Neuron (in vitro differentiated cells): ENCODE measurements around the gene CYP2B6.
"Not testable (repeated sequence)": the region's sequence is repeated elsewhere in the genome, so short reads cannot be mapped to it uniquely, and the experiment has no call there.

Experiments
- H2AFZ ChIP-seq: one replicate; pipeline ENCODE4 v1.6.1; 2013; ENCODE audit warnings: low read depth, mild to moderate bottlenecking, inconsistent platforms, low read length, moderate library complexity
- H3K27me3 ChIP-seq: one replicate; pipeline ENCODE4 v1.6.1; 2013; ENCODE audit warnings: low read length; ENCODE audit not compliant: insufficient read depth
- H3K36me3 ChIP-seq: one replicate; pipeline ENCODE4 v1.6.1; 2013; ENCODE audit warnings: low read length; ENCODE audit not compliant: insufficient read depth
- H3K4me1 ChIP-seq: one replicate; pipeline ENCODE4 v1.6.1; 2013; ENCODE audit warnings: low read length; ENCODE audit not compliant: insufficient read depth
- H3K4me3 ChIP-seq: 2 replicates; pipeline ENCODE4 v1.5.1; 2013; ENCODE audit warnings: mild to moderate bottlenecking, low read length, moderate library complexity
- H3K9me3 ChIP-seq: one replicate; pipeline ENCODE4 v1.6.1; 2013; ENCODE audit warnings: low read length

The CYP2B6 gene

DNA sequence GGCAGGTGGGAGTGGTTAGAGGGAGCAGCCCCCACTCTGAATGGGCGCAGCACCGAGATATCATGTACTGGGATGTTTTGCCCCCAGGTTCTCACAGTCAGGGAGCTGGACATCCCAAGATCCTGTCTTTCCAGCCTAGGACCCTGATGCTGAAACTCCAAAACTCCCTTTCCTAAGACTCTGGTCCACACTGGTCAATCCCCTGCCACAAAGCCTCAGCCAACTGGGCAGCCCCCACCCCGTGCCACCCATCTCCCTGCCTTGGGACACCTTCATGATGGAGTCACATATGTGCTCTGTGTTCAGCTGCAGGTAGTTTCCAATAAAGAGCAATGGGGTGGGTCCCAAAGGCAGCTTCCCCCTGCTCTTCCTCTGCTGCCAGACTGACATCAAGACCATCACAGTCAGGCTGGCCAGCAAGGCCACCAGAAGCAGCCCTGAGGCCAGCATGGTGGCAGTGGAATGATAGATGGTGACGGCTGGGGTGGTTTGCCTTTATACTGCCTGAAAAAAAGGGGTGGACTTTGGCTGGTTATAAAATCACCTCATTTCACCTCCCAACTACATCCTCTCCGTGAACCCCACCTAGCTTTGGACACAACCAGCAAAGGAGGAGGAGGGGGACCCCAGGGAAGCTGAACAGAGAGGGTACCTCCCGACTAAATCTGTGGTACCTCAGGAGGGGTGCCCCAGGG is 36.3 kb downstream of the CYP2B6 start:
- Histone ChIP-seq H3K36me3 (no peaks in the 10 kb centered on the region), H2AFZ (no peak overlapping the region), H3K27me3 (no peaks in the 10 kb centered on the region), H3K9me3 (no peaks in the 10 kb centered on the region), H3K4me1 (no peaks in the 10 kb centered on the region), H3K4me3 (no peak overlapping the region)

DNA sequence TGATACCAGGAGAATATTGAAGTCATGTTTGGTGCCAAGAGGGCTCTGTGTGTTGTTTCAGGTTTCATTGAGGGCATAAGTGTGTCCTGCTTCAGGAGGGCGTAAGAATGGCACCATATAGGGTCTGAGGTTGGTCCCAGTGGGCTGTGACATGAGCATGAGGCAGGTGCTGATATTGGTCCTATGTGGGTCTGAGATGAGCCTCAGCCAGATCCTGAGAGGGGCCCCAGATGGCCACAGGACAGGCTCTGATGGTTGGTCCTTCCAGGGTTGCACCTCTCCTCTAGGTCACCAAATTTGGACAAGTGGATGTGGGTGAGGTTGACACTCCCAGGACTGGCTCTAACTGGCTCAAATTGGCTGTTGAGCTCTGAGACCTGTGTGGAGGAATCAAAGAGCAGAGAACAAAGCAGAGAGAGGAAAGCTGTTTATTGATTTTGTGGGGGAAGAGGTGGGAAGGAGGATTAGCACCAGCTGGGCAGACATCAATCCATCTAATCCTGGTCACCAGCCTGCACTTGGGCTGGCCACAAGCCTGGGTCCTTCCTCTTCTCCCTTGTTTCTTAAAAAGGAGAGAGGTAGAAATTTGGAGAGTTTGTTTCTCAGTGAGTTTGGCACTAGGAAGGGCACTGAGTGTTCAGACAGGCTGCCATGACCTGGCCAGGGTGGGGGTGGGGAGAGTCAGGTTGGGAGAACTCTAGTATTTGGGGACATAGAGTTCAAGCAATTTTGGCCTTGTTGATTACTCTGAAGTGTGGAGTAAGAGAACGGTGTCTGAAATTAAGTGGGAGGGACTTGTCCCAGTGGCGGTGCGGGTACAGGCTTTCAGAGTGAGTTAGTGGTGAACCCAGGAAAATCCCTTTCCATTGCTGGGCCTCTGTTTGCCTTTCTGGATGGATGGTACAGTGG is 38.7 kb downstream of the CYP2B6 start:
- Histone ChIP-seq H3K36me3 (no peaks in the 10 kb centered on the region), H3K9me3 (no peaks in the 10 kb centered on the region), H3K4me3 (no peak overlapping the region), H3K4me1 (no peaks in the 10 kb centered on the region), H3K27me3 (no peaks in the 10 kb centered on the region), H2AFZ (no peak overlapping the region)

DNA sequence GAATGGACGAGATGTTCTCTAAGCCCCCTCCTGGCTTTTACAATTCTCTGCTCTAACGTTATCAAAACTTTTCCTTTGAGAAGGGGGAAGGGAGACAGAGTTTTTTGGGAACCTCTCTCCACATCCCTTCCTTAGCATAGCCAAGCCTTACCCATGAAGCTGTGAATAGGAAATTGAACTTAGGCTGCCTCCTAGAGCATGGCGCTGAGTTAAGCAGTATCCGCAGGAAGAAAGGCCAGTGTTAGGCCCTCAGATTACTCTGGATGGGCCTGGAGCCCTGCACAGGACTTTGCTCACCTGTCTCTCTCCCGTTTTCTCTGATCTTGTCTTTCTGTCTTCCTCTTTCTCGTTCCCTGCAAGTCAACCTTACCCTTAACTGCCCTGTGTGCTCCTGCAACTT is 39.6 kb downstream of the CYP2B6 start:
- H2AFZ ChIP-seq, result no peak overlapping the region

DNA sequence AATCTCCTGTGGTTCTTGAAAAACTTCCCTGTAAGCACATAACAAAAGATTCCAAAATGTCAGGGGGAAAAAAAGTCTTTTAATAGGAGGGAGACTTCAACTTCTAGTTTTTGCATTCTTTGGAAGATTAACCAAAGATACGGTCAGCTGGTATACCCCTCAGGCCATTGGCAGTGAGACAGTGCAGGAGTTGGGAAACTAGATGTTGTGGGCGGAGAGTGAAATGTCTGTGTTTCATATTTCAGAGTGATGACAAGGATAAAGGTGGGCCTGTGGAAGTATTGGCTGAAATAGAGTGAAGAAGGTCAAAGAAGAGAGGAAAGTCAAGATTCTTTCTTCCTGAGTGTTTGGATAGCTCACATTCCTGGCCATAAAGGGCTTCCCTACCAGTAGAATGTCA is 40.8 kb downstream of the CYP2B6 start:
- Histone ChIP-seq H3K9me3 (no peaks in the 10 kb centered on the region), H3K36me3 (no peaks in the 10 kb centered on the region), H3K4me1 (no peaks in the 10 kb centered on the region), H3K4me3 (no peak overlapping the region), H3K27me3 (no peaks in the 10 kb centered on the region), H2AFZ (no peak overlapping the region)

More for the DNA sequence above, 39.6 kb downstream of the CYP2B6 start:
- no peaks in the 10 kb centered on the region for H3K4me1 ChIP-seq
- no peaks in the 10 kb centered on the region for H3K36me3 ChIP-seq
- H3K4me3 ChIP-seq, result no peak overlapping the region
- no peaks in the 10 kb centered on the region for H3K27me3 ChIP-seq
- no peaks in the 10 kb centered on the region for H3K9me3 ChIP-seq

DNA sequence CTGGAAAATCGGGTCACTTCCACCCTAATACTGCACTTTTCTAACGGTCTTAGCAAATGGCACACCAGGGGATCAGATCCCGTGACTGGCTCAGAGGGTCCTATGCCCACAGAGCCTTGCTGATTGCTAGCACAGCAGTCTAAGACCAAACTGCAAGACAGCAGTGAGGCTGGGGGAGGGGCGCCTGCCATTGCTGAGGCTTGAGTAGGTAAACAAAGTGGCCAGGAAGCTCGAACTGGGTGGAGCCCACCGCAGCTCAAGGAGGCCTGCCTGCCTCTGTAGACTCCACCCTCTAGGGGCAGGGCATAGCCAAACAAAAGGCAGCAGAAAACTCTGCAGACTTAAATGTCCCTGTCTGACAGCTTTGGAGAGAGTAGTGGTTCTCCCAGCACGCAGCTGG is 42.2 kb downstream of the CYP2B6 start:
- H3K4me3 ChIP-seq, H3K4me1 ChIP-seq, H3K9me3 ChIP-seq, H2AFZ ChIP-seq, H3K27me3 ChIP-seq, H3K36me3 ChIP-seq: not testable (repeated sequence)

DNA sequence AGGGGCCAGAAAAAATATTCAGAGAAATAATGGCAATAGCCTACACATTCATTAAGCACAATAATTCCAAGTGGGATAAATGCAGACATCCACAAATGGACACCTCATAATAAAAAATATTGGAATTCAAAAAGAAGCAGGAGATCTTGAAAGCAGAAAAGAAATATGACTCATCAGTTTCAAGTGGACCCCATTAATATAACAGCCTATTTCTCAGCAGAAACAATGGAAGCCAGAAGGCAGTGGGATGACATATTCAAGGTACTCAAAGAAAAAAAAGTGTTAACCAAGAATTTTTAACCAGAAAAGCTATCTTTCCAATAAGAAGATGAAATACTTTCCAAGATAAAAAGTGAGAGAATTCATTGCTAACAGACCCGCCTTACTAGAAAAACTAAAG is 48.7 kb downstream of the CYP2B6 start:
- Histone ChIP-seq H3K4me3 (no peak overlapping the region), H2AFZ (no peak overlapping the region), H3K36me3 (no peaks in the 10 kb centered on the region), H3K4me1 (no peaks in the 10 kb centered on the region), H3K9me3 (no peaks in the 10 kb centered on the region), H3K27me3 (peaks cover 2% of the 10 kb centered on the region)

DNA sequence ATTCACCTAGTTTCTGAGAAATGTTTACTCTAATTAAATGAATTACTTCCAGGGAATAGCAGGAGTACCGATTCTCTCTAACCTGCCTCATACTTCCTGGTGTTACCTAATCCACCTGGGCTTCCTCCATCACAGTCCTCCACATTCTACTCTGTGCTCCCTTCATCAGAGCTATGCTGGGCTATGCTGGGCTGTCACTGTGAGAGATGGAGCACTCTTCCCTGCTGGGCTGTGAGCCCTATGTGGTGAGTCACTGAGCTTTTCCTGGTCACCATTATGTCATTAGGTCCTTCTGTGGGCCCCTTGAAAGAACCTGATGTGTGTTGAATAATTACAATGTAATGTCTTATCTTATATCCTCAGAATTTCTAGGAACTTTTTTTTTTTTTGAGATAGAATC is 54.0 kb downstream of the CYP2B6 start:
- H3K27me3 ChIP-seq, H3K4me3 ChIP-seq, H3K36me3 ChIP-seq, H3K4me1 ChIP-seq, H3K9me3 ChIP-seq, H2AFZ ChIP-seq: not testable (repeated sequence)

DNA sequence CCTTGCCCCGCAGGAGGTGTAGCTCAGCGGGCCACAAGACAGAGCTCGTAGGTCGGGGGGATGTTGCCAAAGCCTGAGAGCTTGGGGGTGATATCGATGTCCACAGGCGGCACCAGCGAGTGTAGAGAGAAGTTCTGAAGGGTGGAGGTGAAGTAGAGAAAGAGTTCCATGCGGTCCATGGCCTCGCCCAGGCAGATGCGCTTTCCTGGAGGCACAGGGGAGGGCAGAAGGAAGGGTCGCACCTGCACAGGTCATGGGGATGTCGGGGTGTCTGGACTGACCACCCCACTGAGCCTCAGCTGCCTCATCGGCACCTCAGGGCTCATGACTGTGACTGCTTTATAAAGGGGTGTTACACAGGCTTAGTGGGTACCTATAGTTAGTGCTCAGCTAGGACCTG is 59.3 kb downstream of the CYP2B6 start:
- H3K4me1 ChIP-seq, result no peaks in the 10 kb centered on the region
- H3K36me3 ChIP-seq, result no peaks in the 10 kb centered on the region
- H3K27me3 ChIP-seq, result peaks cover 9% of the 10 kb centered on the region
- H2AFZ ChIP-seq, result no peak overlapping the region
- no peak overlapping the region for H3K4me3 ChIP-seq
- H3K9me3 ChIP-seq, result no peaks in the 10 kb centered on the region

DNA sequence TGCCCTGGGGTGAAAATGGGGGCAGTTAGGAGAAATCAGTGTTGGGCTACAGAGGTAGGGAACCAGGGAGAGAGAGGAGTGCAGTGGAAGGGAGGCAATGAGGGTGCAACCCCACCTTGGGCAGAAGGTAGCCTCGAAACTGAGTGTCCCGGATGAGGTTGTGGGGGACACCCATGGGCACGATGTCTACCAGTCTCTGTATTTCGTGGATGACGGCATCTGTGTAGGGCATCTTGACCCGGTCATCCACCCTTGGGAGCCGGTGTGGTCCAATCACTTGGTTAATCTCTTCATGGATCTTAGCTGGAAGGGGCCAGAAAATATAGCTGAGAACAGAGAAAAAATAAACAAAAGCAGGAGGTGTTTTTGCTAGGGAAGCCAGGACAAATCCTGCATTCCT is 61.1 kb downstream of the CYP2B6 start:
- H3K4me1 ChIP-seq, H3K36me3 ChIP-seq, H2AFZ ChIP-seq, H3K27me3 ChIP-seq, H3K4me3 ChIP-seq, H3K9me3 ChIP-seq: not testable (repeated sequence)

DNA sequence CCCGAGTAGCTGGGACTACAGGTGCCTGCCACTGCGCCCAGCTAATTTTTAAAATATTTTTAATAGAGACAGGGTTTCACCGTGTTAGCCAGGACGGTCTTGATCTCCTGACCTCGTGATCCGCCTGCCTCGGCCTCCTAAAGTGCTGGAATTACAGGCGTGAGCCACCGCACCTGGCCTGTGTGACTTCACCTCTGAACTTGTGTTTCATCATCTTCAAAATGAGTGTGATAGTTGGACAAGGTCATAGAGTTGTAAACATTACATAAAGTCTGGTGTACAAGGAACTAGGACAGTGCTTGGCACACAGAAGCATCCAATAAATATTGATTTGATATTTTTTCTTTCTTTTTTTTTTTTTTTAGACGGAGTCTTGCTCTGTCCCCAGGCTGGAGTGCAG is 62.2 kb downstream of the CYP2B6 start:
- H2AFZ ChIP-seq, H3K36me3 ChIP-seq, H3K27me3 ChIP-seq, H3K9me3 ChIP-seq, H3K4me3 ChIP-seq, H3K4me1 ChIP-seq: not testable (repeated sequence)

DNA sequence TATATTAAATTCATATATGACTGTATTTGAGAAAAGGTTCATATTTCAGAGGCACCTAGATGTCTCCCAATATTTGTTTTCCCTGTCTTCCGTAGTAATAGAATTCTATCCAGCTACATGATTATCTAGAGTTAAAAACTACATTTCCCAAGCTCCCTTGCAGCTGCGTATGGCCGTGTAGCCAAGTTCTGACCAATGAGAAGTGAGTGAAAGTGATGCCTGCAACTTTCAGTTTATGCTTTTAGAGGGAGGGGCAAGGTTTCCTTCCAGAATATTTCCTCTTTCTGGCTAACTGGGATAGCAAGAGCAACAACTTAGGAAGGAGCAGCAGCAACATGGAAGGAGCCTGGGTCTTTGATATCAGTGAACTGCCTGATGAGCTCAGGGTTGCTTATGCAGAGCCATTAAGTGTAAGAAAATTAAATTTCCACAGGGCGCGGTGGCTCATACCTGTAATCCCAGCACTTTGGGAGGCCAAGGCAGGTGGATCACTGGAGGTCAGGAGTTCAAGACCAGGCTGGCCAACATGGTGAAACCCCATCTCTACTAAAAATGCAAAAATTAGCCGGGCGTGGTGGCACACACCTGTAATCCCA is 74.0 kb downstream of the CYP2B6 start:
- no peak overlapping the region for H2AFZ ChIP-seq
- no peaks in the 10 kb centered on the region for H3K9me3 ChIP-seq
- peaks cover 3% of the 10 kb centered on the region for H3K27me3 ChIP-seq
- H3K4me3 ChIP-seq, result no peak overlapping the region
- no peaks in the 10 kb centered on the region for H3K4me1 ChIP-seq
- H3K36me3 ChIP-seq, result no peaks in the 10 kb centered on the region
